ENCODE measurements around the gene SLC6A9.

SLC6A9 gene

GRCh38 chr1:43998000-43998378 is 33.3 kb downstream of the SLC6A9 start:
- DNase-seq, result no peak

DNA sequence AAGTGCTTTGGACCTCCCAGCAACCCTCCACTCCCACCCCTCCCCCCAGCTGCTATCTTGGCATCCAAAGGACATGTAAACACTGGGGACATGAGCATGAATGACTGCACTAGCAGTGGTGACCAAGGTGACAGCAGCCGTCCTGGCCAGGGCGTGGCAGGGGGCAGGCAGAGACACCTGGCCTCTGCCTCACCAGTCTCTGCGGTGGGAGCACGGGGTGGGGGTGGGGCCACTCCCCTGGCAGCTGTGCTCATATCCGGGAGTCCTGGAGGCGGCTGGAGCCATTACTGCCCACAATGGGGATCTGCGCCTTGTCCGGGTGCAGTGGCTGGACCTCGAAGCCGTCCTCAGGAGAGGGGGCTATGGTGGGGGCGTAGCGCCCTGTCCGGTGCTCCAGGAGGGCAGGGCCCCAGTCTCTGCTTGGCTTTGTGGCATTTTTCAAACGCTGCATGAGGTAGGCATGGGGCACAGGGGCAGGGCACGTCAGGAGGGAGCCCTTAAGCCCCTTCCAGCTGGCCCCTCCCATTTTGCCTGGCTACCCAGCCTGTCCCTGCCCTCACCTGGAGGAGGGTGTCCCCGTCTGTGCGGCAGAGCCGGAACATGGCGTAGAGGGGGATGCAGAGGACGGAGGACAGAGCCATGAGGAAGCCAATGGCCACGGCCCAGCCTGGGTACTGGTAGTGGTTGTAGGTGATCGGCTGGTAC is 33.8 kb downstream of the SLC6A9 start:
- DNase-seq, result no peak

GRCh38 chr1:43996733-43997115 is 34.5 kb downstream of the SLC6A9 start:
- no peak for DNase-seq

DNA sequence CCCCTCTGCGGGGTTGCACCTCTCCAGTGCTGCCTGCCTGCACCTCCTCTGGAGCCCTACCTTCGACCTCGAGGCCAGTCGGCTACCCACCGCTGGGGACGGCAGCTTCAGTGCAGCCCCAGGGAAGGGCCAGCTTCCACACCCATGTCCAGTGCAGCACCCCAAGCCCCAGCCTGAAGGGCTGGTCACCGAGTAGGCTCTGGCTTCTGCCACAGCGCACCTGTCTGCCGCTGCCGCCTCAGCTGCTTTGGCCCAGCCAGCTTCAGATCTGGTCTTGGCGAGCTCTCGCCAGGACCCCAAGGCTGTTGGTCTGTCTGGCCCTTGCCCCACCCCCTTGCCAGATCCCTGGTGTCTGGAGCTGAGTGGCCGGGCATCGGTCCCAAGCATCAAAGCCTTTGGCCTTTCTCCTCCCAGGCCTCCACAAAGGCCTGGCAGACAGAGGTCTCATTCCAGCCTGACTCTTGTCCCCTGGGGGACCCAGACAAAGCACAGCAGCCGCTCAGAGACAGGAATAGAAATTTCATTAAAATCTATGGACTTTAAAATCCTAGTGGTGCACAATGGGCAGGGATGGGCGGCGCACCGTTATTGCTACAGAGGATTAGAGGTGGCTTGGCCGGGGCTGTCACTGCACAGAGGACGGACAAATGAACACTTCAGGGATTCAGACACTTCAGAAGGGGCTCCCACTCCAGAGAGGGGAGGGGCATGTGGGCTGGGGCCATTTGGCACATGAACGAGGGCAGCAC is 35.1 kb downstream of the SLC6A9 start:
- DNase-seq, result no peak

DNA sequence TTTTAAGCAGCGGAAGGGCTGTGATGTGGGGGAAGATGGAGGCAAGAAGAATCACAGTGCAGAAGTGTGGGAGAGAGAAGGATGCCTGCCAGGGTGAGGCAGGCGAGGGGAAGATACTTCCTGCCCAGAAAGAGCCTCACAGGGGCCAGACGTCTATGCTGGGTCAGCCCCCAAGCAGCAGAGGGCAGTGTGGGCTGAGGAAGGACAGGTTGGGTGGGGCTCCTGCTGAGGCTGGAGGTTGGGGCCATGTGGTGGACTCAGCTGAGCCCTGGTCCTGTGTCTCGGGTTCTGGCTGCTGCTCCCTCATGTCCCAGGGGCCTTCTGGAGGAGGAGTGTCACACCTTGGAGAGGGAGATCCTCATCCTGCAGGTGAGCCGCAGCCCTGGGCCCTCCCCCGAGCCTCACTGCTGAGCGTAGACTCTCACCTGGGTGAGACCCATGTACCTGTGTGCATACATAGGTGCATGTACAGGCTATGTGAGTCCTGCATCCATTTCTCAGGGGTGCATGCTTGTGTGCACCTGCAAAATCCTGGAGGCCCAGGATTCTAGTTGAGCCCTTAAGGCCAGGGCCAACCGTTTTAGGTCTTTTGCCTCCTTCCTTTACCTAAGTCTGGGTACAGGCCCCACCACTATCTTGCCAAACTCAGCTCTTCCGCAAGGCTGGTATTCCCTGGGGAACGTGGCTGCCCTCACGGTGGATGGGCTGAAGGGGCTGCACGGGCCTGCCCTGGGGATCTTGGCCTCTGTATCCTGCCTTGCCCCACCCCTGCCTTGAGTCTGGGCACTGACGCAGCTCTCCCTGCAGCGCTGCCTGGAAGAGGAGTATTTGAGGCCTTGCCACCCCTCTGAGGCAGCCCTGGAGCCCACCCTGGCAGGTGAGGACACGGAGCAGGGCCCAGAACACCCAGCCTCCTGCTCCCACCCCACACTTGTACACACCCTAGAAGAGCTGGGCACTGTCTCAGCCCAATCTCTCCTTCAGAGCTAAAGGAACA is 36.2 kb downstream of the SLC6A9 start:
- DNase-seq, result no peak

- no peak for DNase-seq
Observed at GRCh38 chr1:43994071-43994470, 37.2 kb downstream of the SLC6A9 start.

DNA sequence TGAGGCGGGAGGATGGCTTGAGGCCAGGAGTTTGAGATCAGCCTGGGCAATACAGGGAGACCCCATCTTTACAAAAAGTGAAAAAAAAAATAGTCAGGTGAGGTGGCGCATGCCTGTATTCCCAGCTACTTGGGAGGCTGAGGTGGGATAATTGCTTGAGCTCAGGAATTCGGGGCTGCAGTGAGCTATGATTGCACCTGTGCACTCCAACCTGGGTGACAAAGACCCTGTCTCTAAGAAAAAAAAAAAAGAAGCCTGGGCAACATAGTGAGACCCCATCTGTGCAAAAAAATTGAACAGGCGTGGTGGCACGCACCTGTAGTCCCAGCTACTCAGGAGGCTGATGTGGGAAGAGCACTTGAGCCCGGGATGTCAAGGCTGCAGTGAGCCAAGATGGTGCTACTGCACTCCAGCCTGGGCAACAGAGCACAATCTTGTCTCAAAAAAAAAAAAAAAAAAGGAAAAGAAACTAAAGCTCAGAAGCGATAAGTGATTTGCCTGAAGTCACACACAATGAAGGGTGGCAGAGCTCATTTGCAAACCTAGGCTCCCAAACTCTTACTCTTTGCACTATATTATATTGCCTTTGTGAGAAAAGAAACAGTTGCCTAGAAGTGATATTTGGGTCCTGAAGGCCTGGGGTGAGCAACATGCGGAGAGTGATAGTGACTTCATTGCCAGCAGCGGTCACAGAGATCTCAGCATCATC is 37.9 kb downstream of the SLC6A9 start:
- DNase-seq, result no peak

GRCh38 chr1:43992232-43992995 is 38.8 kb downstream of the SLC6A9 start:
- DNase-seq, result no peak

- peak; percentile 70 for DNase-seq
Observed at GRCh38 chr1:43991476-43992231, 39.6 kb downstream of the SLC6A9 start, which contains the start of gene CCDC24. CCDC24 (plus strand) TSS chr1:43991599; CDS start chr1:43991879, 280 bp downstream.

DNA sequence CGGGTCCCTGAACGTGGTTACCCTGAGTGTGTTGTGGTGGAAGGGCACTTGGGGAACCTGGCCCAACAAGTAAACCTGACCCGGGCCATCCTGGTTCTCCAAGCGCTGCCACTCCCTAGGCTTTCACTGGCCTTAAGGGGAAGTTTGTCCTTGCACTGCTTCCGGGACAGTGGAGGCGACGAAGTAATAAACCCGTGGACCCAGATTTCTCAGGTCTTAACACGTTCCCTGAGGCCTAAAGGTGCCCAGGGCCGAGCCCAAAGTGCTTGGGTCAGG is 40.1 kb downstream of the SLC6A9 start:
- DNase-seq, result no peak

DNA sequence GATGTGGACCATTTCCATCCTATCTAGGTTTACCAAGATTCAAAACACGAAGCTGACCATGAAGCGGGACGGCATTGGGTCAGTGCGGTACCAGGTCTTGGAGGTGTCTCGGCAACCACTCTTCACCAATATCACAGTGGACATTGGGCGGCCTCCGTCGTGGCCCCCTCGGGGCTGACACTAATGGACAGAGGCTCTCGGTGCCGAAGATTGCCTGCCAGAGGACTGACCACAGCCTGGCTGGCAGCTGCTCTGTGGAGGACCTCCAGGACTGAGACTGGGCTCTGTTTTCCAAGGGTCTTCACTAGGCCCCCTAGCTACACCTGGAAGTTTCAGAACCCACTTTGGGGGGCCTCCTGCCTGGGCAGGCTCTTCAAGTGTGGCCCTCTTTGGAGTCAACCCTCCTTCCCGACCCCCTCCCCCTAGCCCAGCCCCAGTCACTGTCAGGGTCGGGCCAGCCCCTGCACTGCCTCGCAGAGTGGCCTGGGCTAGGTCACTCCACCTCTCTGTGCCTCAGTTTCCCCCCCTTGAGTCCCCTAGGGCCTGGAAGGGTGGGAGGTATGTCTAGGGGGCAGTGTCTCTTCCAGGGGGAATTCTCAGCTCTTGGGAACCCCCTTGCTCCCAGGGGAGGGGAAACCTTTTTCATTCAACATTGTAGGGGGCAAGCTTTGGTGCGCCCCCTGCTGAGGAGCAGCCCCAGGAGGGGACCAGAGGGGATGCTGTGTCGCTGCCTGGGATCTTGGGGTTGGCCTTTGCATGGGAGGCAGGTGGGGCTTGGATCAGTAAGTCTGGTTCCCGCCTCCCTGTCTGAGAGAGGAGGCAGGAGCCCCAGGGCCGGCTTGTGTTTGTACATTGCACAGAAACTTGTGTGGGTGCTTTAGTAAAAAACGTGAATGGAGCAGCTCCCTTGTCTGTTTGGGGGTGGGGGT is 40.7 kb downstream of the SLC6A9 start:
- no peak for DNase-seq

DNA sequence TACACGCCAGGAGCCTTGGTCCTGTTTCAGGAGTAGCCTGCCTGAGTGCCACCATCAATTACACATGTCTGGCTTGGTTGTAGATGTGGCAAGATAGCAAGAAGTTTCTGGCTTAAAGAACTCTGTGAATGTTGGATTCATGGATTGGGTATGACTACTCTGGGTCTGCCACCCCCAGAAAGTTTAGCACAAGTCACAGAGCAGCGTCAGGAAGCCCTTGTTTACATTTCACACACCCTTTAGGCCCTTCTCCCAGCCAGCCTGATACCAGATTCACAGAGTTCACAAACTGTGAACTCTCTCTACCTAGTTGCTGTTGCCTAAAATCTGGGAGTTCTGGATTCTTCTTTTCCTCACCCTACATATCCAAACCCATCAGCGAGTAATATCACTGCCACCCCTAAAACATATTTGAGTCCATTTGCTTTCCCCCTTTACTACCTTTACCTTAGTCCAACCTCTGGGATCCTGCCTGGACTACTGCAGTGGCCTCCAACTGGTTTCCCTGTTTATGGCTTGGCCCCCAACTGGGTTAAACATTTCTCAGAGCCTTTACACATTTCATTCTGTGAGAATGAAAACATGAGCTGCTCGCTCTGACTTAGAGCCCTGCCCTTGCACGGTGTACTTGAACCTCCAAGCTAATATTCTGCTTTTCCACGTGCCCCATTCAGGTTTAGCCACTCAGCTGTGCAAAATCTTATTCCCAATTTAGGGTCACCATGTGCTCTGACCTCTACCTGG is 43.9 kb downstream of the SLC6A9 start:
- DNase-seq, result no peak

GRCh38 chr1:43986712-43987111 is 44.5 kb downstream of the SLC6A9 start:
- DNase-seq, result no peak

- no peak for DNase-seq
Observed at GRCh38 chr1:43985984-43986595, 45.2 kb downstream of the SLC6A9 start.

DNA sequence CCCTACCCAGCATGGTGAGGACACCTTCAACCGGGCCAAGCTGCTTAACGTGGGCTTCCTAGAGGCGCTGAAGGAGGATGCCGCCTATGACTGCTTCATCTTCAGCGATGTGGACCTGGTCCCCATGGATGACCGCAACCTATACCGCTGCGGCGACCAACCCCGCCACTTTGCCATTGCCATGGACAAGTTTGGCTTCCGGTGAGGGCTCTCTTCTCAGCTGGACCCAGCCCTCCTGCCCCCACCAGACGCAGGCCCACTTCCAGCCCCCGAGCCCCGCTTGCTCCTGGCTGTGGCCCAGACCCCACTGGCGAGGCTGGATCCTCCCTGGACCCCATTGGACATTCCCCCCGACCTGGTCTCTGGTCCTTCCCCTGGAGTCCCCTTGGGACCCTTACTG is 46.4 kb downstream of the SLC6A9 start:
- DNase-seq, result no peak

- no peak for DNase-seq
Observed at GRCh38 chr1:43983253-43983899, 47.9 kb downstream of the SLC6A9 start.

- DNase-seq, result no peak
Observed at GRCh38 chr1:43982808-43983207, 48.5 kb downstream of the SLC6A9 start.

DNA sequence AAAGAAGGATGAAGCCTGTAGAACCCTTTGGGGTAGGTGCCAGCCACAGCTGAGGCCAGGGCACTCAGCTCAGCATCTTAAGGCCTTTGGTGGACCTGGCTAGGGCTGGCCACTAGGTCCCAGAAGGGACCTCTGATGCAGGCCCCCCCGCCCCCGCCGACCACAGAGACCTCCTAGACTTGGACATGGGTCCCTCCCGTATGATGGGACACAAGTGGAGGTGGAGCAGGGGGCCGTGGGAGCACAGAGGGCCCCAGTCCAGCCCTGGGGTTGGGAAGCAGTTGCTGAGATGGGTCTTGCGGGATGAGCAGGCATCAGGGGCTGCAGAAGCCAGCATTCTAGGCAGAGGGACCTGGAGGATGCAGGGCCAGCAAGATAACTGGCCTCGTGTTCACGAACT is 49.0 kb downstream of the SLC6A9 start:
- no peak for DNase-seq

All from effector CD4-positive, alpha-beta T cell (primary cell).